Activated B cell treated with CpG ODN at 0.5 μM for 24 hours (primary cell): Measurements from ENCODE around the gene RXRB. TPM values are rescaled to one million over a fixed set of nuclear protein-coding genes. Genes with fewer than 3 reads are reported as not detected.

Source experiments
- ATAC-seq: fragments of 200-7000 bp; cut with Tn5 transposase; one replicate; pipeline ENCODE4 v1.10.0; 2021; ENCODE audit warnings: low read depth, mild to moderate bottlenecking, moderate library complexity
- CTCF ChIA-PET: fragments of 350-600 bp; sonication (Branson Sonifier 250); formaldehyde crosslinking; loops from one replicate; lab custom pipeline; 2021; ENCODE audit warnings: antibody characterized with exemption; lab: Charles Lee
- POLR2A ChIA-PET: fragments of 350-600 bp; sonication (Branson Sonifier 250); formaldehyde crosslinking; loops from one replicate; lab custom pipeline; 2021; ENCODE audit warnings: antibody characterized with exemption; lab: Charles Lee
- DNase-seq: peaks from one replicate; pipeline ENCODE4 v3.0.0; 2022
- H3K27ac Mint-ChIP-seq: one replicate; pipeline ENCODE4 v1.8.0; 2020; ENCODE audit warnings: mixed read lengths
- H3K27me3 Mint-ChIP-seq: one replicate; pipeline ENCODE4 v1.8.0; 2021; ENCODE audit warnings: mixed read lengths
- H3K36me3 Mint-ChIP-seq: one replicate; pipeline ENCODE4 v1.8.0; 2021; ENCODE audit warnings: low read depth, mixed read lengths
- H3K4me1 Mint-ChIP-seq: one replicate; pipeline ENCODE4 v1.8.0; 2021; ENCODE audit warnings: mixed read lengths
- H3K4me3 Mint-ChIP-seq: one replicate; pipeline ENCODE4 v1.8.0; 2020; ENCODE audit warnings: mild to moderate bottlenecking, mixed read lengths
- H3K9me3 Mint-ChIP-seq: one replicate; pipeline ENCODE4 v1.8.0; 2020; ENCODE audit warnings: mixed read lengths
- intact Hi-C: fragments of 100-400 bp; cut with micrococcal nuclease; formaldehyde crosslinking; loops from one replicate; pipeline ENCODE4 v1.15.1; 2024
- total RNA-seq: library from RNA; stranded (reverse); gene quantifications from 2 replicates; pipeline ENCODE4 v1.2.3, GENCODE V29; 2022
- TF ChIP-seq, protein P1 (sequence below): fragments of 200-600 bp; IDR thresholded peaks from one replicate; pipeline ENCODE4 v1.8.0; 2022; ENCODE audit warnings: antibody characterized with exemption, mild to moderate bottlenecking

The RXRB gene
- total RNA-seq, 1 donor from 2014 or later = 74.3 TPM

DNA sequence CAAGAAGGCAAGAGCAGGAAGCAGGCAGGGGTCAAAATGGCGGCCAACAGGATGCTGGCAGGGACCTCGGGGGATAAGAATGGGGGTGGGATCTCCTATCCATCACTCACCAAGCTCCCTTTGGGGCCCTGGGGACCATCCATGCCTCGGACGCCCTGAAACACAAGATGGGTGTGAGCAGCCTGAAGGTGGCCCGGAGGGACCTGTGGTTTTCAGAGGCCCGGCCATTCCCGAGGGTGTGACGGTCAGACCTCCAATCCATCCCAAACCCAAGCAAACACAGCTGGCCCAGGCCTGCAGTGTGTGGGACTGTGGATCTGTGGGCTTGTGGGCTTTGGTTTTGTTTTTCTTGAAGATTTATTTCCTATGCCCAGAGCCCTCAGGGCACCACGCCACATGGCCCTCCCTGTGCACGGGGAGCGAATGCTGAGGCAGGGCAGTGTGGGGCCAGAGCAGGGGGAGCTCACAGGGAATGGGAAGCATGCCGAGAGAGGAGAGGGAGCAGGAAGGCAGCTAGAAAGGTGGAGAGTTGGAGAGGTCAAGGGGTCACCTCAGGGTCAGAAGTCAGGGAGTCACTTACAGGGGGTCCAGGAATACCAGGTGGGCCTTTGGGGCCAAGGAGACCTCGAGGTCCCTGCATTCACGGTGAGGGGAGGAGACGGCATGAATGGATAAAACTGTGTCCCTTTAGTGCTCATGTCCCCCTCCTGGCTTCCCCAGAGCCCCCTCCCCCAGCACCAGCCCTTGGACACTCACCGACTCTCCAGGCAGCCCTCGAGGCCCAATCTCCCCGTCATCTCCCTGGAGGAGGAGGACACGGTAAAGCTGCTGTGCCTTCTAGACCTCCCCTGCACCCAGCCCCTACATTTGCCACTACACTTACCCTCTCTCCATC lies 22.7 kb downstream of the RXRB start:
- no peak for ATAC-seq
- H3K27me3 Mint-ChIP-seq = peaks cover 8% of the 10 kb centered on the region
- CTCF ChIA-PET = no interaction called here
- H3K4me3 Mint-ChIP-seq = no peak overlapping the region
- no peak overlapping the region for H3K27ac Mint-ChIP-seq
- TF ChIP-seq, protein P1, sequence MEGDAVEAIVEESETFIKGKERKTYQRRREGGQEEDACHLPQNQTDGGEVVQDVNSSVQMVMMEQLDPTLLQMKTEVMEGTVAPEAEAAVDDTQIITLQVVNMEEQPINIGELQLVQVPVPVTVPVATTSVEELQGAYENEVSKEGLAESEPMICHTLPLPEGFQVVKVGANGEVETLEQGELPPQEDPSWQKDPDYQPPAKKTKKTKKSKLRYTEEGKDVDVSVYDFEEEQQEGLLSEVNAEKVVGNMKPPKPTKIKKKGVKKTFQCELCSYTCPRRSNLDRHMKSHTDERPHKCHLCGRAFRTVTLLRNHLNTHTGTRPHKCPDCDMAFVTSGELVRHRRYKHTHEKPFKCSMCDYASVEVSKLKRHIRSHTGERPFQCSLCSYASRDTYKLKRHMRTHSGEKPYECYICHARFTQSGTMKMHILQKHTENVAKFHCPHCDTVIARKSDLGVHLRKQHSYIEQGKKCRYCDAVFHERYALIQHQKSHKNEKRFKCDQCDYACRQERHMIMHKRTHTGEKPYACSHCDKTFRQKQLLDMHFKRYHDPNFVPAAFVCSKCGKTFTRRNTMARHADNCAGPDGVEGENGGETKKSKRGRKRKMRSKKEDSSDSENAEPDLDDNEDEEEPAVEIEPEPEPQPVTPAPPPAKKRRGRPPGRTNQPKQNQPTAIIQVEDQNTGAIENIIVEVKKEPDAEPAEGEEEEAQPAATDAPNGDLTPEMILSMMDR = no peak
- H3K36me3 Mint-ChIP-seq = no peaks in the 10 kb centered on the region
- POLR2A ChIA-PET = no interaction called here
- H3K9me3 Mint-ChIP-seq = peaks cover 2% of the 10 kb centered on the region
- intact Hi-C loops = no loop called here
- peaks cover 3% of the 10 kb centered on the region for H3K4me1 Mint-ChIP-seq
- DNase-seq = no peak

GRCh38 chr6:33176906-33177305 lies 23.6 kb downstream of the RXRB start:
- no peaks in the 10 kb centered on the region for H3K36me3 Mint-ChIP-seq
- DNase-seq = no peak
- no peak overlapping the region for H3K4me3 Mint-ChIP-seq
- ChIA-PET CTCF (no interaction called here), POLR2A (no interaction called here)
- H3K27ac Mint-ChIP-seq = no peak overlapping the region
- no peak for ATAC-seq
- H3K4me1 Mint-ChIP-seq = peaks cover 2% of the 10 kb centered on the region
- no peaks in the 10 kb centered on the region for H3K9me3 Mint-ChIP-seq
- TF ChIP-seq, protein P1 = no peak
- intact Hi-C loops = no loop called here
- peaks cover 11% of the 10 kb centered on the region for H3K27me3 Mint-ChIP-seq

DNA sequence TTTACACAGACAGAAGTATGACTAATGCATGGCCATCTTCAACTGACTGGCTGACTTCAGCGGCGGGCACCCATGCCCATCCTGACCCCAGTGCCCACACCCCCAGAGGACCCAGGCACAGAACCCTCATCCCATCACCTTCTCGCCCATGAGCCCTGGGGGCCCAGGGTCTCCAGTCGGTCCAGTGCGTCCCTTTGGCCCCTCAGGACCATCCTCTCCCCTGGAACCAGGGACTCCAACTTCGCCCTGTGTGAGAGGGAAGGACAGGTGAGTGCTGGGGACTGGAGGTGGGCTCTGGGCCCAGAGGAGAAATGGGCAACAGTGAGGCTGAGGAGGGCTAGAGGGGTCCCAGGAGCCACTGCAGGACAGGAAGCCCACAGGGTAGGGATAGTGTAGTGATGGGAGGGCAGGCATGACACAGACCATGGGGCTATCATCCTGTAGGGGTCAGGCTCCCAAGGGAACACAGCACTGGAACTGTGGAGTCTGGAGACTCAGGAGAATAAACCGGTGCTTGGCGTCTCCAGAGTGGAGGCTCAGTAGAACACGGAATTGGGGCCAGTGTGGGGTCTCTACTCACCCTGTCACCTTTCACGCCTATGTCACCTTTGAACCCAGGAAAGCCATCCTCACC lies 24.9 kb downstream of the RXRB start:
- ATAC-seq = no peak
- H3K4me1 Mint-ChIP-seq = peaks cover 4% of the 10 kb centered on the region
- no peak overlapping the region for H3K4me3 Mint-ChIP-seq
- H3K36me3 Mint-ChIP-seq = no peaks in the 10 kb centered on the region
- H3K27ac Mint-ChIP-seq = no peak overlapping the region
- intact Hi-C loops = no loop called here
- ChIA-PET CTCF (no interaction called here), POLR2A (no interaction called here)
- no peak for DNase-seq
- H3K9me3 Mint-ChIP-seq = no peaks in the 10 kb centered on the region
- peaks cover 11% of the 10 kb centered on the region for H3K27me3 Mint-ChIP-seq
- TF ChIP-seq, protein P1 = no peak

DNA sequence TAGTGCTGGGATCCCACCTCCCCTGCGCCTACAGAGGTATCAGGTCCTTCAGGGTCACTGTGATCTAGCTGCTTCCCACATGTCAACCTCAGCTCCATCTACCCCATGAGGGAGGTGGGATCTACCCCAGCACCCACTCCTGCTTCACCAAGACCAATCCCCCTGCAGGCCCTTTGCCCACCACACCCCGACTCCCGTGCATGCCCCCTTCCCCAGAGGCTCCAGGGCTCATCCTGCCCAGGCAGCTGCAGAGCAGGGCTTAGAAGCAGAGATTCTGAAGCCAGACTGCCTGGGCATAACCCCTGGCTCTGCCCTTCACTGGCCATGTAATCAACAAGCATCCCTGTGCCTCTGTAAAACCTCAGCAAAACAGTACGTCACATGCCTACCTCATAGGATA lies 25.7 kb downstream of the RXRB start:
- Mint-ChIP-seq H3K27ac (no peak overlapping the region), H3K4me1 (peaks cover 11% of the 10 kb centered on the region), H3K36me3 (no peaks in the 10 kb centered on the region), H3K9me3 (no peaks in the 10 kb centered on the region), H3K27me3 (peaks cover 11% of the 10 kb centered on the region), H3K4me3 (no peak overlapping the region)
- ATAC-seq (no peak), DNase-seq (no peak)
- CTCF ChIA-PET = no interaction called here
- TF ChIP-seq, protein P1 = no peak
- intact Hi-C loops = no loop called here
- POLR2A ChIA-PET = interaction anchor here (0.6 to 1.6 kb wide), 2 partner anchors 34 to 996 kb away, joined by 3 to 4 read pairs; partner anchors contain the start of gene RING1

- peaks cover 11% of the 10 kb centered on the region for H3K27me3 Mint-ChIP-seq
- peaks cover 16% of the 10 kb centered on the region for H3K4me1 Mint-ChIP-seq
- ATAC-seq (no peak), DNase-seq (no peak)
- H3K9me3 Mint-ChIP-seq = no peaks in the 10 kb centered on the region
- TF ChIP-seq, protein P1 = no peak
- no peak overlapping the region for H3K27ac Mint-ChIP-seq
- ChIA-PET CTCF (interaction anchor here (0.7 to 1.3 kb wide), 5 partner anchors 23 to 1646 kb away, joined by 3 to 4 read pairs (median 3); no protein-coding TSS in a partner anchor), POLR2A (interaction anchor here (1.6 kb wide), 1 partner anchor 35 kb away, joined by 3 read pairs; the partner anchor contains the start of gene RING1)
- no peak overlapping the region for H3K4me3 Mint-ChIP-seq
- intact Hi-C loops = no loop called here
- H3K36me3 Mint-ChIP-seq = no peaks in the 10 kb centered on the region
Observed at GRCh38 chr6:33173535-33174180, 26.8 kb downstream of the RXRB start.
